NCI-H524 (cell line): ENCODE measurements around the gene OAS2.
"Not testable (repeated sequence)": the region's sequence is repeated elsewhere in the genome, so short reads cannot be mapped to it uniquely, and the experiment has no call there.

Source experiments
- DNase-seq, 2 experiments: peaks; one replicate each; lab custom pipeline; 2025; lab: John Stamatoyannopoulos, UW

Gene OAS2

GRCh38 chr12:112986291-112986800, 8.0 kb downstream of the OAS2 start:
- no peak for DNase-seq

GRCh38 chr12:112987561-112987960, 9.2 kb downstream of the OAS2 start:
- DNase-seq, result no peak

- no peak for DNase-seq
These were observed 9.9 kb downstream of the OAS2 start for GRCh38 chr12:112988224-112988623.

- DNase-seq, result not testable (repeated sequence)
These were observed 10.6 kb downstream of the OAS2 start for GRCh38 chr12:112988823-112989385.

- no peak for DNase-seq
These were observed 11.5 kb downstream of the OAS2 start for GRCh38 chr12:112989806-112990205.

GRCh38 chr12:112992541-112993398, 14.5 kb downstream of the OAS2 start:
- peak; percentile 31 to 71 for DNase-seq

- no peak for DNase-seq
These were observed 16.7 kb downstream of the OAS2 start for GRCh38 chr12:112995008-112995407.

- no peak for DNase-seq
These were observed 18.2 kb downstream of the OAS2 start for GRCh38 chr12:112996501-112996900.

GRCh38 chr12:112997506-112997905, 19.2 kb downstream of the OAS2 start:
- no peak for DNase-seq

GRCh38 chr12:112998987-112999767, 20.9 kb downstream of the OAS2 start:
- DNase-seq, result peak; percentile 23 to 70

- DNase-seq, result no peak
These were observed 22.1 kb downstream of the OAS2 start for GRCh38 chr12:113000433-113000832.

GRCh38 chr12:113002155-113002554, 23.8 kb downstream of the OAS2 start:
- DNase-seq, result no peak

GRCh38 chr12:113002676-113003075, 24.4 kb downstream of the OAS2 start:
- no peak for DNase-seq

GRCh38 chr12:113003636-113004035, 25.3 kb downstream of the OAS2 start:
- no peak for DNase-seq

- no peak for DNase-seq
These were observed 27.4 kb downstream of the OAS2 start for GRCh38 chr12:113005762-113006161.

- DNase-seq, result no peak
These were observed 27.9 kb downstream of the OAS2 start for GRCh38 chr12:113006206-113006605.

GRCh38 chr12:113006641-113007040, 28.3 kb downstream of the OAS2 start:
- DNase-seq, result no peak

GRCh38 chr12:113007166-113007565, 28.8 kb downstream of the OAS2 start:
- DNase-seq, result no peak

GRCh38 chr12:113010701-113011100, 32.4 kb downstream of the OAS2 start:
- DNase-seq, result no peak

- no peak for DNase-seq
These were observed 36.2 kb downstream of the OAS2 start for GRCh38 chr12:113014565-113014964.

- peak; percentile 92 to 94 for DNase-seq
These were observed 38.5 kb downstream of the OAS2 start for GRCh38 chr12:113016796-113017195.

- no peak for DNase-seq
These were observed 40.7 kb downstream of the OAS2 start for GRCh38 chr12:113019025-113019424.

GRCh38 chr12:113021500-113021899, 43.2 kb downstream of the OAS2 start:
- no peak for DNase-seq
